ENCODE measurements around the gene PRIM2.
"Not testable (repeated sequence)": the region's sequence is repeated elsewhere in the genome, so short reads cannot be mapped to it uniquely, and the experiment has no call there.

GRCh38 chr6:57470148-57470547 lies 152.7 kb downstream of the PRIM2 start:
- not testable (repeated sequence) for TF ChIP-seq CTCF (IDR thresholded peaks at IDR 0.05); POLR2A (IDR thresholded peaks at IDR 0.05; ENCODE audit: low read depth)

Data from esophagus muscularis mucosa (tissue), 3 donors.